Iris pigment epithelial cell (primary cell): ENCODE results near the gene GAPT.
A peak's percentile ranks its signal among the peaks of the same experiment; 100 is the strongest.

ENCODE experiments used
- DNase-seq: peaks from one replicate; pipeline ENCODE4 v3.0.0-alpha.2; 2011; ENCODE audit warnings: low read depth

The GAPT gene

GRCh38 chr5:58460732-58461286 is 30.4 kb upstream of the GAPT start:
- DNase-seq: peak; percentile 82

GRCh38 chr5:58462154-58462553 is 29.1 kb upstream of the GAPT start:
- DNase-seq: peak; percentile 64

- DNase-seq: peak; percentile 71
Observed at GRCh38 chr5:58462623-58463230, 28.5 kb upstream of the GAPT start.

GRCh38 chr5:58466939-58467338 is 24.3 kb upstream of the GAPT start:
- peak; percentile 84 for DNase-seq

- DNase-seq: no peak
Observed at GRCh38 chr5:58469896-58470295, 21.3 kb upstream of the GAPT start.

GRCh38 chr5:58475404-58475803 is 15.8 kb upstream of the GAPT start:
- no peak for DNase-seq

- DNase-seq: no peak
Observed at GRCh38 chr5:58477760-58478376, 13.4 kb upstream of the GAPT start.

GRCh38 chr5:58481066-58481676 is 10.1 kb upstream of the GAPT start:
- DNase-seq: no peak

GRCh38 chr5:58481828-58482227 is 9.4 kb upstream of the GAPT start:
- DNase-seq: no peak

GRCh38 chr5:58482536-58482935 is 8.7 kb upstream of the GAPT start:
- no peak for DNase-seq

- DNase-seq: no peak
Observed at GRCh38 chr5:58484505-58484904, 6.7 kb upstream of the GAPT start.

- no peak for DNase-seq
Observed at GRCh38 chr5:58486290-58486689, 4.9 kb upstream of the GAPT start.

- no peak for DNase-seq
Observed at GRCh38 chr5:58490402-58491050, 709 bp upstream of the GAPT start.

GRCh38 chr5:58493141-58493540 is 1.9 kb downstream of the GAPT start:
- no peak for DNase-seq

GRCh38 chr5:58496488-58496887 is 5.3 kb downstream of the GAPT start:
- DNase-seq: no peak

GRCh38 chr5:58497386-58497785 is 6.2 kb downstream of the GAPT start:
- no peak for DNase-seq

GRCh38 chr5:58497921-58498320 is 6.7 kb downstream of the GAPT start:
- no peak for DNase-seq

GRCh38 chr5:58498340-58498942 is 7.2 kb downstream of the GAPT start:
- DNase-seq: peak; percentile 44

GRCh38 chr5:58499231-58499630 is 8.0 kb downstream of the GAPT start:
- DNase-seq: no peak

- no peak for DNase-seq
Observed at GRCh38 chr5:58499941-58500340, 8.7 kb downstream of the GAPT start.

- no peak for DNase-seq
Observed at GRCh38 chr5:58501778-58502417, 10.7 kb downstream of the GAPT start.
